NOMO-1 treated with DMSO at 0.1 percent for 48 hours (cell line): ENCODE results near the gene GALNT5.
"Not testable (repeated sequence)": the region's sequence is repeated elsewhere in the genome, so short reads cannot be mapped to it uniquely, and the experiment has no call there.

ENCODE experiments used
- DNase-seq: peaks from one replicate; lab custom pipeline; 2025; ENCODE audit not compliant: unreplicated experiment; lab: John Stamatoyannopoulos, UW

GALNT5 gene

GRCh38 chr2:157325786-157326185 lies 68.3 kb downstream of the GALNT5 start, which contains the start of gene ERMN:
Gene ERMN, minus strand, starts transcription at chr2:157325824. Its CDS starts 182 bp downstream, at chr2:157325642.
- no peak for DNase-seq

GRCh38 chr2:157326698-157327097 lies 69.2 kb downstream of the GALNT5 start:
- no peak for DNase-seq

GRCh38 chr2:157327200-157327599 lies 69.7 kb downstream of the GALNT5 start:
- DNase-seq = no peak

- peak; percentile 70 for DNase-seq
Measured at GRCh38 chr2:157327621-157328500, 70.4 kb downstream of the GALNT5 start.

GRCh38 chr2:157329524-157329923 lies 72.0 kb downstream of the GALNT5 start:
- no peak for DNase-seq

GRCh38 chr2:157333304-157334047 lies 76.0 kb downstream of the GALNT5 start:
- DNase-seq = no peak

GRCh38 chr2:157334335-157334734 lies 76.8 kb downstream of the GALNT5 start:
- DNase-seq = no peak

- no peak for DNase-seq
Measured at GRCh38 chr2:157334797-157335196, 77.3 kb downstream of the GALNT5 start.

- DNase-seq = peak; percentile 7
Measured at GRCh38 chr2:157336137-157337010, 78.9 kb downstream of the GALNT5 start.

- DNase-seq = no peak
Measured at GRCh38 chr2:157337978-157338377, 80.5 kb downstream of the GALNT5 start.

GRCh38 chr2:157339965-157340655 lies 82.6 kb downstream of the GALNT5 start:
- no peak for DNase-seq

- not testable (repeated sequence) for DNase-seq
Measured at GRCh38 chr2:157341381-157341780, 83.9 kb downstream of the GALNT5 start.

GRCh38 chr2:157345647-157346389 lies 88.3 kb downstream of the GALNT5 start:
- no peak for DNase-seq

GRCh38 chr2:157348291-157348921 lies 90.9 kb downstream of the GALNT5 start:
- no peak for DNase-seq

GRCh38 chr2:157349949-157350515 lies 92.5 kb downstream of the GALNT5 start:
- no peak for DNase-seq

GRCh38 chr2:157355618-157356017 lies 98.1 kb downstream of the GALNT5 start:
- no peak for DNase-seq

- no peak for DNase-seq
Measured at GRCh38 chr2:157359628-157360027, 102.1 kb downstream of the GALNT5 start.

GRCh38 chr2:157361526-157361925 lies 104.0 kb downstream of the GALNT5 start:
- no peak for DNase-seq

- DNase-seq = no peak
Measured at GRCh38 chr2:157362627-157363026, 105.1 kb downstream of the GALNT5 start.
